HCT116 (cell line): ENCODE results near the gene TARS1.

Source experiments
- CTCF ChIP-seq, 3 experiments: fragments of 200-600 bp in 1 of 3; sonication (generic) in 1 of 3; IDR thresholded peaks in 2 of 3; conservative IDR thresholded peaks in 1 of 3; 2 replicates each; pipeline ENCODE4 v1.5.1; 2012 to 2017; ENCODE audit warnings: low read depth in 2 of 3, low read length in 2 of 3, antibody characterized with exemption in 1 of 3, borderline replicate concordance in 1 of 3, control low read depth in 1 of 3, mild to moderate bottlenecking in 1 of 3, mixed read lengths in 1 of 3, mixed run types in 1 of 3, moderate library complexity in 1 of 3; ENCODE audit not compliant: insufficient read depth in 1 of 3
- JUND ChIP-seq: IDR thresholded peaks from 2 replicates; pipeline ENCODE4 v1.6.1; 2012
- MAX ChIP-seq: IDR thresholded peaks from 2 replicates; pipeline ENCODE4 v1.6.1; 2012
- POLR2A ChIP-seq: IDR thresholded peaks from 2 replicates; pipeline ENCODE4 v1.7.0; 2011; ENCODE audit warnings: borderline replicate concordance; ENCODE audit not compliant: insufficient read depth, insufficient read length; ENCODE audit errors: extremely low read depth
- POLR2AphosphoS5 ChIP-seq: IDR thresholded peaks from 2 replicates; pipeline ENCODE4 v1.6.1; 2011; ENCODE audit warnings: mild to moderate bottlenecking, low read depth, low read length, moderate library complexity
- SP1 ChIP-seq: IDR thresholded peaks from 2 replicates; pipeline ENCODE4 v1.6.1; 2012; ENCODE audit warnings: low read depth
- YY1 ChIP-seq: IDR thresholded peaks from 2 replicates; pipeline ENCODE4 v1.6.1; 2011; ENCODE audit warnings: low read length, low read depth, moderate library complexity, mild to moderate bottlenecking; ENCODE audit not compliant: insufficient replicate concordance; ENCODE audit errors: extremely low read depth
- ZNF274 ChIP-seq: fragments of 200-500 bp; sonication (Bioruptor generic); IDR thresholded peaks from 2 replicates; pipeline ENCODE4 v1.6.1; 2014; ENCODE audit warnings: mild to moderate bottlenecking, low read depth, low read length, inconsistent platforms
- TF ChIP-seq, protein P1 (sequence below): IDR thresholded peaks from 2 replicates; pipeline ENCODE4 v1.6.1; 2012; ENCODE audit warnings: low read depth
- TF ChIP-seq, protein P2 (sequence below): IDR thresholded peaks from 2 replicates; pipeline ENCODE4 v1.6.1; 2011; ENCODE audit warnings: mild to moderate bottlenecking, low read length, moderate library complexity; ENCODE audit not compliant: insufficient replicate concordance; ENCODE audit errors: extremely low read depth

DNA sequence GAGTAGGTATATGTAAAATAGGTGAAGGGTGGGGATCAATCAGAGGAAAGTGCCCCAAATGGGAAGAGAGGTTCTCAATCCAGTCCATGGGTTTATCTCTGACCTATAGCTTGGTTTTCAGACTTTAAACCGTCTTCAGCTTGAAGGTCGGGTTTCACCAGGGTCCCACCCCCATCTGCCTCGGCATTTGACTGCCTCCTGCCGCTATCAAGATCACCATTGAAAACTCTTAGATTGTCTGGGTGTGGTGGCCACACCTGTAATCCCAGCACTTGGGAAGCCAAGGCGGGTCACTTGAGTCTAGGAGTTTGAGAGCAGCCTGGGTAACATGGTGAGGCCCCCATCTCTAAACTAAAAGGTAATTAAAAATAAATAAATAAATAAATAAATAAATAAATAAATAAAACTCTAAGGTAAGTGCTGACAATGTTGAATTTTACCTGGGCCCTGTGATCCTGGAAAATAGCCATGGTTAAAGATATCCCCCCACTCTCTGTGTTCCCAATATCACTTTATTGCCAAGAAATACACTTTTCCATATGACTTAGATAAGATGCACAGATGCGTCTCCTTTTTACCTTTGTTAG lies 48.8 kb downstream of the TARS1 start:
- TF ChIP-seq SP1 (no peak), CTCF (IDR thresholded peaks at IDR 0.05 in 2 of 3, conservative IDR thresholded peaks at IDR 0.05 in 1 of 3; ENCODE audit: borderline replicate concordance in 1 of 3, insufficient read depth in 1 of 3, low read depth in 2 of 3, low read length in 2 of 3) (no peak), JUND (no peak), YY1 (no peak), POLR2AphosphoS5 (no peak), POLR2A (no peak), MAX (no peak), ZNF274 (no peak)
- TF ChIP-seq, protein P1, sequence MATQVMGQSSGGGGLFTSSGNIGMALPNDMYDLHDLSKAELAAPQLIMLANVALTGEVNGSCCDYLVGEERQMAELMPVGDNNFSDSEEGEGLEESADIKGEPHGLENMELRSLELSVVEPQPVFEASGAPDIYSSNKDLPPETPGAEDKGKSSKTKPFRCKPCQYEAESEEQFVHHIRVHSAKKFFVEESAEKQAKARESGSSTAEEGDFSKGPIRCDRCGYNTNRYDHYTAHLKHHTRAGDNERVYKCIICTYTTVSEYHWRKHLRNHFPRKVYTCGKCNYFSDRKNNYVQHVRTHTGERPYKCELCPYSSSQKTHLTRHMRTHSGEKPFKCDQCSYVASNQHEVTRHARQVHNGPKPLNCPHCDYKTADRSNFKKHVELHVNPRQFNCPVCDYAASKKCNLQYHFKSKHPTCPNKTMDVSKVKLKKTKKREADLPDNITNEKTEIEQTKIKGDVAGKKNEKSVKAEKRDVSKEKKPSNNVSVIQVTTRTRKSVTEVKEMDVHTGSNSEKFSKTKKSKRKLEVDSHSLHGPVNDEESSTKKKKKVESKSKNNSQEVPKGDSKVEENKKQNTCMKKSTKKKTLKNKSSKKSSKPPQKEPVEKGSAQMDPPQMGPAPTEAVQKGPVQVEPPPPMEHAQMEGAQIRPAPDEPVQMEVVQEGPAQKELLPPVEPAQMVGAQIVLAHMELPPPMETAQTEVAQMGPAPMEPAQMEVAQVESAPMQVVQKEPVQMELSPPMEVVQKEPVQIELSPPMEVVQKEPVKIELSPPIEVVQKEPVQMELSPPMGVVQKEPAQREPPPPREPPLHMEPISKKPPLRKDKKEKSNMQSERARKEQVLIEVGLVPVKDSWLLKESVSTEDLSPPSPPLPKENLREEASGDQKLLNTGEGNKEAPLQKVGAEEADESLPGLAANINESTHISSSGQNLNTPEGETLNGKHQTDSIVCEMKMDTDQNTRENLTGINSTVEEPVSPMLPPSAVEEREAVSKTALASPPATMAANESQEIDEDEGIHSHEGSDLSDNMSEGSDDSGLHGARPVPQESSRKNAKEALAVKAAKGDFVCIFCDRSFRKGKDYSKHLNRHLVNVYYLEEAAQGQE, result no peak
- TF ChIP-seq, protein P2, sequence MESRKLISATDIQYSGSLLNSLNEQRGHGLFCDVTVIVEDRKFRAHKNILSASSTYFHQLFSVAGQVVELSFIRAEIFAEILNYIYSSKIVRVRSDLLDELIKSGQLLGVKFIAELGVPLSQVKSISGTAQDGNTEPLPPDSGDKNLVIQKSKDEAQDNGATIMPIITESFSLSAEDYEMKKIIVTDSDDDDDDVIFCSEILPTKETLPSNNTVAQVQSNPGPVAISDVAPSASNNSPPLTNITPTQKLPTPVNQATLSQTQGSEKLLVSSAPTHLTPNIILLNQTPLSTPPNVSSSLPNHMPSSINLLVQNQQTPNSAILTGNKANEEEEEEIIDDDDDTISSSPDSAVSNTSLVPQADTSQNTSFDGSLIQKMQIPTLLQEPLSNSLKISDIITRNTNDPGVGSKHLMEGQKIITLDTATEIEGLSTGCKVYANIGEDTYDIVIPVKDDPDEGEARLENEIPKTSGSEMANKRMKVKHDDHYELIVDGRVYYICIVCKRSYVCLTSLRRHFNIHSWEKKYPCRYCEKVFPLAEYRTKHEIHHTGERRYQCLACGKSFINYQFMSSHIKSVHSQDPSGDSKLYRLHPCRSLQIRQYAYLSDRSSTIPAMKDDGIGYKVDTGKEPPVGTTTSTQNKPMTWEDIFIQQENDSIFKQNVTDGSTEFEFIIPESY, result no peak
